Neural progenitor cell (in vitro differentiated cells): ENCODE data around the gene RAB3GAP2.
"Not testable (repeated sequence)": the region's sequence is repeated elsewhere in the genome, so short reads cannot be mapped to it uniquely, and the experiment has no call there.

Experiments
- EZH2 ChIP-seq: fragments of 200-600 bp; sonication (generic); IDR thresholded peaks from 2 replicates; pipeline ENCODE4 v1.6.1; 2017; ENCODE audit warnings: antibody characterized with exemption, mild to moderate bottlenecking, moderate library complexity
- EZH2phosphoT487 ChIP-seq: fragments of 200-600 bp; sonication (generic); IDR thresholded peaks from 2 replicates; pipeline ENCODE4 v1.6.1; 2017; ENCODE audit warnings: antibody characterized with exemption
- TF ChIP-seq, protein P1 (sequence below): fragments of 200-600 bp; sonication (generic); IDR thresholded peaks from 2 replicates; pipeline ENCODE4 v1.5.1; 2017; ENCODE audit warnings: antibody characterized with exemption, mild to moderate bottlenecking

DNA sequence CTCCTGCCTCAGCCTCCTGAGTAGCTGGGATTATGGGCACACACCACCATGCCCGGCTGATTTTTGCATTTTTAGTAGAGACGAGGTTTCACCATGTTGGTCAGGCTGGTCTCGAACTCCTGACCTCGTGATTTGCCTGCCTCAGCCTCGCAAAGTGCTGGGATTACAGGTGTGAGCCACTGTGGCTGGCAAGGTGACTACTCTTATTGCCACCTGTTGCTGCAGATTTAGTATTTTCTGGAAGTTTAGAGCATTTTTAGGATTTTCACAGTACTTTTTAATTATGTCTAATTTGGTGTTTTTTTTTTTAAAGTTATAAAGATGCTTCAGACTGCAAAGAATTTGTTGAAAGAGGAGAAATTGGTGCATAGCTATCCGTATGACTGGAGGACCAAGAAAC, 161.8 kb downstream of the RAB3GAP2 start:
- TF ChIP-seq, protein P1, sequence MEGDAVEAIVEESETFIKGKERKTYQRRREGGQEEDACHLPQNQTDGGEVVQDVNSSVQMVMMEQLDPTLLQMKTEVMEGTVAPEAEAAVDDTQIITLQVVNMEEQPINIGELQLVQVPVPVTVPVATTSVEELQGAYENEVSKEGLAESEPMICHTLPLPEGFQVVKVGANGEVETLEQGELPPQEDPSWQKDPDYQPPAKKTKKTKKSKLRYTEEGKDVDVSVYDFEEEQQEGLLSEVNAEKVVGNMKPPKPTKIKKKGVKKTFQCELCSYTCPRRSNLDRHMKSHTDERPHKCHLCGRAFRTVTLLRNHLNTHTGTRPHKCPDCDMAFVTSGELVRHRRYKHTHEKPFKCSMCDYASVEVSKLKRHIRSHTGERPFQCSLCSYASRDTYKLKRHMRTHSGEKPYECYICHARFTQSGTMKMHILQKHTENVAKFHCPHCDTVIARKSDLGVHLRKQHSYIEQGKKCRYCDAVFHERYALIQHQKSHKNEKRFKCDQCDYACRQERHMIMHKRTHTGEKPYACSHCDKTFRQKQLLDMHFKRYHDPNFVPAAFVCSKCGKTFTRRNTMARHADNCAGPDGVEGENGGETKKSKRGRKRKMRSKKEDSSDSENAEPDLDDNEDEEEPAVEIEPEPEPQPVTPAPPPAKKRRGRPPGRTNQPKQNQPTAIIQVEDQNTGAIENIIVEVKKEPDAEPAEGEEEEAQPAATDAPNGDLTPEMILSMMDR: not testable (repeated sequence)
- not testable (repeated sequence) for TF ChIP-seq EZH2phosphoT487, EZH2
